Measurements from ENCODE around the gene ZMYND8.
"Not testable (repeated sequence)": the region's sequence is repeated elsewhere in the genome, so short reads cannot be mapped to it uniquely, and the experiment has no call there.

- not testable (repeated sequence) for TF ChIP-seq CTCF (IDR thresholded peaks at IDR 0.05); POLR2AphosphoS5 (IDR thresholded peaks at IDR 0.05; ENCODE audit: low read depth, low read length)
- TF ChIP-seq, protein P1, sequence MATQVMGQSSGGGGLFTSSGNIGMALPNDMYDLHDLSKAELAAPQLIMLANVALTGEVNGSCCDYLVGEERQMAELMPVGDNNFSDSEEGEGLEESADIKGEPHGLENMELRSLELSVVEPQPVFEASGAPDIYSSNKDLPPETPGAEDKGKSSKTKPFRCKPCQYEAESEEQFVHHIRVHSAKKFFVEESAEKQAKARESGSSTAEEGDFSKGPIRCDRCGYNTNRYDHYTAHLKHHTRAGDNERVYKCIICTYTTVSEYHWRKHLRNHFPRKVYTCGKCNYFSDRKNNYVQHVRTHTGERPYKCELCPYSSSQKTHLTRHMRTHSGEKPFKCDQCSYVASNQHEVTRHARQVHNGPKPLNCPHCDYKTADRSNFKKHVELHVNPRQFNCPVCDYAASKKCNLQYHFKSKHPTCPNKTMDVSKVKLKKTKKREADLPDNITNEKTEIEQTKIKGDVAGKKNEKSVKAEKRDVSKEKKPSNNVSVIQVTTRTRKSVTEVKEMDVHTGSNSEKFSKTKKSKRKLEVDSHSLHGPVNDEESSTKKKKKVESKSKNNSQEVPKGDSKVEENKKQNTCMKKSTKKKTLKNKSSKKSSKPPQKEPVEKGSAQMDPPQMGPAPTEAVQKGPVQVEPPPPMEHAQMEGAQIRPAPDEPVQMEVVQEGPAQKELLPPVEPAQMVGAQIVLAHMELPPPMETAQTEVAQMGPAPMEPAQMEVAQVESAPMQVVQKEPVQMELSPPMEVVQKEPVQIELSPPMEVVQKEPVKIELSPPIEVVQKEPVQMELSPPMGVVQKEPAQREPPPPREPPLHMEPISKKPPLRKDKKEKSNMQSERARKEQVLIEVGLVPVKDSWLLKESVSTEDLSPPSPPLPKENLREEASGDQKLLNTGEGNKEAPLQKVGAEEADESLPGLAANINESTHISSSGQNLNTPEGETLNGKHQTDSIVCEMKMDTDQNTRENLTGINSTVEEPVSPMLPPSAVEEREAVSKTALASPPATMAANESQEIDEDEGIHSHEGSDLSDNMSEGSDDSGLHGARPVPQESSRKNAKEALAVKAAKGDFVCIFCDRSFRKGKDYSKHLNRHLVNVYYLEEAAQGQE (IDR thresholded peaks at IDR 0.05; ENCODE audit: insufficient read depth in 1 of 2, low read depth in 2 of 2, low read length in 1 of 2), result not testable (repeated sequence)
These were observed 151.7 kb downstream of the ZMYND8 start for GRCh38 chr20:47204850-47205122.

Measured in Panc1 (cell line).